ENCODE results near the gene SHISA8.

SHISA8 gene

GRCh38 chr22:41922328-41922727 is 7.5 kb upstream of the SHISA8 start:
- no peak overlapping the region for H3K4me3 ChIP-seq (ENCODE audit: low read depth, low read length, poor library complexity, severe bottlenecking)
- no peaks in the 10 kb centered on the region for H3F3A ChIP-seq (ENCODE audit: insufficient read depth, low read length)
- H3K9ac ChIP-seq (ENCODE audit: low read length): no peak overlapping the region
- H3K4me2 ChIP-seq (ENCODE audit: low read length): no peak overlapping the region
- H3K27ac ChIP-seq (ENCODE audit: low read depth, low read length, poor library complexity, severe bottlenecking): no peak overlapping the region
- no peaks in the 10 kb centered on the region for H3K79me2 ChIP-seq (ENCODE audit: insufficient read depth, low read length)
- H4K20me1 ChIP-seq (ENCODE audit: insufficient read depth, low read length): no peaks in the 10 kb centered on the region
- peaks cover 18% of the 10 kb centered on the region for H3K27me3 ChIP-seq (ENCODE audit: insufficient read depth, low read length)
- H3K9me2 ChIP-seq (ENCODE audit: low read depth, low read length): no peaks in the 10 kb centered on the region
- H2AFZ ChIP-seq (ENCODE audit: low read length): no peak overlapping the region
- TF ChIP-seq, protein P1, sequence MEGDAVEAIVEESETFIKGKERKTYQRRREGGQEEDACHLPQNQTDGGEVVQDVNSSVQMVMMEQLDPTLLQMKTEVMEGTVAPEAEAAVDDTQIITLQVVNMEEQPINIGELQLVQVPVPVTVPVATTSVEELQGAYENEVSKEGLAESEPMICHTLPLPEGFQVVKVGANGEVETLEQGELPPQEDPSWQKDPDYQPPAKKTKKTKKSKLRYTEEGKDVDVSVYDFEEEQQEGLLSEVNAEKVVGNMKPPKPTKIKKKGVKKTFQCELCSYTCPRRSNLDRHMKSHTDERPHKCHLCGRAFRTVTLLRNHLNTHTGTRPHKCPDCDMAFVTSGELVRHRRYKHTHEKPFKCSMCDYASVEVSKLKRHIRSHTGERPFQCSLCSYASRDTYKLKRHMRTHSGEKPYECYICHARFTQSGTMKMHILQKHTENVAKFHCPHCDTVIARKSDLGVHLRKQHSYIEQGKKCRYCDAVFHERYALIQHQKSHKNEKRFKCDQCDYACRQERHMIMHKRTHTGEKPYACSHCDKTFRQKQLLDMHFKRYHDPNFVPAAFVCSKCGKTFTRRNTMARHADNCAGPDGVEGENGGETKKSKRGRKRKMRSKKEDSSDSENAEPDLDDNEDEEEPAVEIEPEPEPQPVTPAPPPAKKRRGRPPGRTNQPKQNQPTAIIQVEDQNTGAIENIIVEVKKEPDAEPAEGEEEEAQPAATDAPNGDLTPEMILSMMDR (IDR thresholded peaks at IDR 0.05; ENCODE audit: low read length): no peak
- no peak for TF ChIP-seq EZH2 (IDR thresholded peaks at IDR 0.05; ENCODE audit: borderline replicate concordance, low read length)
- no peaks in the 10 kb centered on the region for H3K36me3 ChIP-seq (ENCODE audit: insufficient read depth, low read length)
- peaks cover 43% of the 10 kb centered on the region for H3K4me1 ChIP-seq (ENCODE audit: insufficient read depth, low read length, severe bottlenecking)
- H3K9me3 ChIP-seq (ENCODE audit: low read length): no peaks in the 10 kb centered on the region

DNA sequence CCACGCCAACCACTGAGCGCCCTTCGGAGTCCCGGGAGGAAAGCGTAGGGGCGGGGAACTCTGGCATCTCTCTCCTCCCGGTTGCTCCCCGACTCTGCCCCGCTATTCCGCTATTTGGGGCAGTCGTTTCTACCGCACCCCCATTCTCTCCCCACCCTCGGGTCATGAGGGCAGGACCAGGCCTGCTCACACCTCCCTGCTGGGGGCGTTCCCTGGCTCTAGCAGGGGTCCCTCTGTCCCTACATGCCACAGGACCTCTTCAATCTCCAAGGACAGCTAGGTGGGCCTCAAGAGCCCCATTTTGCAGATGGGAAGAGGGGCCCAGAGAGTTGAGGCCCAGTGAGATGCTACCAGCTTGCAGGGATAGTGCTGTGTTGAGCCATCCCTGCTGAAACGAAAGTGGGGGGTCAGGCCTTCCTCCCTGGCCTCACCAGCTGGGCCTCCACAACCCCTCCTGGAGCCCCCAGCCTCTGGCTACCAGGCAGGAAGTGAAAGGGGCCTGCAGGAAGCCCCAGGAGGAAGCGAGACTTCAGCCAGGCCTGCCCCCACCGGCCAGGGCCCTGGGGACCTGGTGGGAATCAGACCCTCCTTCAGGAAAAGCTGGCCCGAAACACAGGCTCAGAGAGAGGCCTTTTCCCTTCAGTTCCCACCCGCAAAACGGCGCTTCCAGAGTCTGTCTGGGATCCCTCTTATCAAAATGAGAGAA is 5.5 kb upstream of the SHISA8 start:
- TF ChIP-seq, protein P1 (IDR thresholded peaks at IDR 0.05; ENCODE audit: low read length): no peak
- TF ChIP-seq EZH2 (IDR thresholded peaks at IDR 0.05; ENCODE audit: borderline replicate concordance, low read length): no peak
- Histone ChIP-seq H3K4me2 (ENCODE audit: low read length) (no peak overlapping the region), H3K9ac (ENCODE audit: low read length) (no peak overlapping the region)

GRCh38 chr22:41919357-41920224 is 4.7 kb upstream of the SHISA8 start:
- TF ChIP-seq, protein P1 (IDR thresholded peaks at IDR 0.05; ENCODE audit: low read length): no peak
- TF ChIP-seq EZH2 (IDR thresholded peaks at IDR 0.05; ENCODE audit: borderline replicate concordance, low read length): no peak
- Histone ChIP-seq H3K4me1 (ENCODE audit: insufficient read depth, low read length, severe bottlenecking) (peaks cover 29% of the 10 kb centered on the region), H3K9me3 (ENCODE audit: low read length) (no peaks in the 10 kb centered on the region), H3F3A (ENCODE audit: insufficient read depth, low read length) (no peaks in the 10 kb centered on the region), H3K79me2 (ENCODE audit: insufficient read depth, low read length) (no peaks in the 10 kb centered on the region), H3K4me3 (ENCODE audit: low read depth, low read length, poor library complexity, severe bottlenecking) (peak overlapping the region; percentile 43), H3K4me2 (ENCODE audit: low read length) (peak overlapping the region; percentile 75), H4K20me1 (ENCODE audit: insufficient read depth, low read length) (no peaks in the 10 kb centered on the region), H3K27me3 (ENCODE audit: insufficient read depth, low read length) (peaks cover 19% of the 10 kb centered on the region; the same call in 1 of the 2 replicates), H3K27ac (ENCODE audit: low read depth, low read length, poor library complexity, severe bottlenecking) (no peak overlapping the region), H3K36me3 (ENCODE audit: insufficient read depth, low read length) (no peaks in the 10 kb centered on the region), H3K9ac (ENCODE audit: low read length) (no peak overlapping the region; the same call in 1 of the 2 replicates), H2AFZ (ENCODE audit: low read length) (no peak overlapping the region), H3K9me2 (ENCODE audit: low read depth, low read length) (no peaks in the 10 kb centered on the region)

More for the DNA sequence above, 5.5 kb upstream of the SHISA8 start:
- Histone ChIP-seq H4K20me1 (ENCODE audit: insufficient read depth, low read length) (no peaks in the 10 kb centered on the region), H3K36me3 (ENCODE audit: insufficient read depth, low read length) (no peaks in the 10 kb centered on the region), H2AFZ (ENCODE audit: low read length) (no peak overlapping the region), H3K9me3 (ENCODE audit: low read length) (no peaks in the 10 kb centered on the region), H3K27ac (ENCODE audit: low read depth, low read length, poor library complexity, severe bottlenecking) (no peak overlapping the region), H3K79me2 (ENCODE audit: insufficient read depth, low read length) (no peaks in the 10 kb centered on the region), H3F3A (ENCODE audit: insufficient read depth, low read length) (no peaks in the 10 kb centered on the region), H3K4me1 (ENCODE audit: insufficient read depth, low read length, severe bottlenecking) (peaks cover 30% of the 10 kb centered on the region), H3K27me3 (ENCODE audit: insufficient read depth, low read length) (peaks cover 17% of the 10 kb centered on the region; the same call in 1 of the 2 replicates), H3K9me2 (ENCODE audit: low read depth, low read length) (no peaks in the 10 kb centered on the region), H3K4me3 (ENCODE audit: low read depth, low read length, poor library complexity, severe bottlenecking) (no peak overlapping the region)

Data from OCI-LY1 (cell line).